GM19193 (cell line): ENCODE results near the gene PLPP7.

Source experiments
- POLR2A ChIP-seq: IDR thresholded peaks from 4 replicates; pipeline ENCODE4 v1.6.1; 2011; ENCODE audit not compliant: insufficient read depth, insufficient read length; ENCODE audit errors: extremely low read depth

The PLPP7 gene

DNA sequence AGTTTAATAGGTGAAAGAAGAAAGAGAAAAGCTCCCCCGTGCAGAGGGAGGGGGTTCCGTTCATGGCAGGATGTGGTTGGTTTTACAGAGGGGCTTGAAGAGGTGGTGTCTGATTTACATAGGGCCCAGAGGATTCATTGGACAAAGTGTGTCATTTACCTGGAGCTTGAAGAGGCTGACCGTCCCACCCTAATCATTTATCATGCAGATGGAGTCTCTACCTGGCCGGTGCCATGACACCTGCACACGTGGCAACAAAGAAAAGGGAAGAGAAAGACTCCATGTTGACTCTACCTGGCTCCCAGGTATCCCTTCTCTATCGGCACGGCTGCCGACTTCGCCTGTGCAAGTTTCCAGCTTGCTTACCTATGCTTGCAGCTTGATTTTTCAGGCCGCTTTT lies 69.0 kb downstream of the PLPP7 start:
- no peak for TF ChIP-seq POLR2A
